GM12878 (cell line): ENCODE data around the gene AVL9. TPM values are rescaled to one million over a fixed set of nuclear protein-coding genes. Genes with fewer than 3 reads are reported as not detected.

Source experiments
- ATAC-seq: fragments of 200-7000 bp; cut with Tn5 transposase; 3 replicates; pipeline ENCODE4 v1.9.1; 2020; ENCODE audit warnings: mild to moderate bottlenecking, moderate library complexity
- BruUV-seq: library from RNA; stranded (reverse); fragments of 400-500 nt; replicated peaks from 2 replicates; lab custom pipeline; 2021; lab: Mats Ljungman, UMichigan
- CTCF ChIA-PET: fragments of 300-600 bp; sonication (Branson Sonifier 250); formaldehyde crosslinking; extraction: SDS; loops from one replicate; lab custom pipeline; 2021; ENCODE audit warnings: inconsistent platforms; lab: Yijun Ruan, JAX
- POLR2A ChIA-PET: fragments of 350-600 bp; formaldehyde crosslinking; extraction: SDS; loops from one replicate; lab custom pipeline; 2021; ENCODE audit warnings: inconsistent platforms; lab: Charles Lee
- RAD21 ChIA-PET: fragments of 300-600 bp; sonication (Branson Sonifier 250); formaldehyde crosslinking; loops from one replicate; lab custom pipeline; 2023; ENCODE audit warnings: antibody characterized with exemption; ENCODE audit not compliant: unreplicated experiment; lab: Charles Lee
- SMC1A ChIA-PET: fragments of 300-600 bp; sonication (Branson Sonifier 250); formaldehyde crosslinking; loops from one replicate; lab custom pipeline; 2023; ENCODE audit not compliant: unreplicated experiment, uncharacterized antibody; lab: Charles Lee
- DNase-seq: peaks from one replicate; pipeline ENCODE4 v3.0.0-alpha.2; 2011; ENCODE audit warnings: low read depth, low spot score
- FAIRE-seq: peaks from 3 replicates; lab custom pipeline; 2011; peaks lifted over from hg19 to GRCh38; lab: Jason Lieb, UNC
- H2AFZ ChIP-seq: 2 replicates; pipeline ENCODE4 v1.6.0; 2011; ENCODE audit warnings: low read depth, low read length, control low read depth; ENCODE audit not compliant: control insufficient read depth
- H3K27ac ChIP-seq: 2 replicates; pipeline ENCODE4 v1.5.1; 2011; ENCODE audit warnings: control low read depth; ENCODE audit not compliant: control insufficient read depth, insufficient read depth
- H3K27me3 ChIP-seq, 2 experiments: replicated peaks in 1 of 2; 2 replicates each; pipeline versions ENCODE4 v1.6.0 to v1.6.1; 2011; ENCODE audit warnings: low read length in 1 of 2; ENCODE audit not compliant: control insufficient read depth in 2 of 2, insufficient read depth in 2 of 2
- H3K36me3 ChIP-seq, 2 experiments: 2 replicates each; pipeline ENCODE4 v1.5.1; 2011; ENCODE audit warnings: low read length in 1 of 2; ENCODE audit not compliant: control insufficient read depth in 2 of 2, insufficient read depth in 2 of 2
- H3K4me1 ChIP-seq: 2 replicates; pipeline ENCODE4 v1.6.1; 2011; ENCODE audit warnings: mild to moderate bottlenecking, low read length, moderate library complexity, mixed read lengths; ENCODE audit not compliant: control insufficient read depth, insufficient read depth
- H3K4me2 ChIP-seq: 2 replicates; pipeline ENCODE4 v1.6.0; 2011; ENCODE audit warnings: control low read depth; ENCODE audit not compliant: control insufficient read depth, insufficient read depth
- H3K4me3 ChIP-seq: fragments of 200-600 bp; sonication (generic); 2 replicates; pipeline ENCODE4 v1.5.1; 2016
- H3K79me2 ChIP-seq: 2 replicates; pipeline ENCODE4 v1.6.0; 2011; ENCODE audit warnings: low read length; ENCODE audit not compliant: control insufficient read depth, insufficient read depth
- H3K9ac ChIP-seq: 2 replicates; pipeline ENCODE4 v1.8.0; 2011; ENCODE audit warnings: low read length, control low read depth, mixed read lengths; ENCODE audit not compliant: control insufficient read depth, insufficient read depth
- H3K9me3 ChIP-seq: replicated peaks from 3 replicates; pipeline ENCODE4 v1.5.1; 2011; ENCODE audit warnings: mild to moderate bottlenecking, low read length; ENCODE audit not compliant: control insufficient read depth, insufficient read depth
- H4K20me1 ChIP-seq: 2 replicates; pipeline ENCODE4 v1.6.0; 2011; ENCODE audit not compliant: control insufficient read depth, insufficient read depth
- CHD1 ChIP-seq: IDR thresholded peaks from 2 replicates; pipeline ENCODE4 v1.6.1; 2012; ENCODE audit warnings: low read depth, low read length, improper control_type of control experiment
- MEF2B ChIP-seq: fragments of 450-650 bp; IDR thresholded peaks from 2 replicates; pipeline ENCODE4 v1.6.1; 2018; ENCODE audit warnings: mild to moderate bottlenecking, moderate library complexity; ENCODE audit not compliant: partially characterized antibody, poor library complexity, severe bottlenecking
- POLR2AphosphoS2 ChIP-seq: IDR thresholded peaks from 2 replicates; pipeline ENCODE4 v1.6.1; 2011; ENCODE audit warnings: low read depth, mild to moderate bottlenecking, low read length, improper control_type of control experiment, moderate library complexity
- POLR2AphosphoS5 ChIP-seq: IDR thresholded peaks from 2 replicates; pipeline ENCODE4 v1.6.1; 2011; ENCODE audit warnings: mild to moderate bottlenecking, low read length, inconsistent platforms
- RAD21 ChIP-seq: IDR thresholded peaks from 2 replicates; pipeline ENCODE4 v1.6.1; 2011; ENCODE audit warnings: mild to moderate bottlenecking, low read depth, low read length, moderate library complexity; ENCODE audit not compliant: insufficient read depth
- RCOR1 ChIP-seq: conservative IDR thresholded peaks from 2 replicates; pipeline ENCODE4 v1.6.1; 2012; ENCODE audit warnings: low read depth, low read length, improper control_type of control experiment
- SMAD5 ChIP-seq: IDR thresholded peaks from 2 replicates; pipeline ENCODE4 v1.6.1; 2016; ENCODE audit warnings: antibody characterized with exemption, low read depth
- SREBF1 ChIP-seq: IDR thresholded peaks from 2 replicates; pipeline ENCODE4 v1.6.1; 2012; ENCODE audit warnings: mild to moderate bottlenecking, low read length
- SUZ12 ChIP-seq: fragments of 200-600 bp; sonication (generic); IDR thresholded peaks from one replicate; pipeline ENCODE4 v1.6.1; 2018; ENCODE audit warnings: antibody characterized with exemption, mild to moderate bottlenecking; ENCODE audit not compliant: unreplicated experiment
- YBX1 ChIP-seq: fragments of 450-650 bp; IDR thresholded peaks from 2 replicates; pipeline ENCODE4 v1.6.1; 2016; ENCODE audit warnings: antibody characterized with exemption
- WGBS: methylation state at CpG from one replicate; pipeline ENCODE4 v1.1.6; 2016; ENCODE audit warnings: low lambda C conversion rate; ENCODE audit not compliant: insufficient replicate concordance, insufficient coverage; ENCODE audit errors: missing lambda C conversion rate; 5-methylcytosine and 5-hydroxymethylcytosine counted together
- in situ Hi-C: fragments of 300-500 bp; cut with MboI; formaldehyde crosslinking; loops from 9 replicates; pipeline ENCODE4 v1.14.3; 2018; ENCODE audit warnings: mixed read lengths
- intact Hi-C: fragments of 100-400 bp; cut with micrococcal nuclease; formaldehyde crosslinking; loops from one replicate; pipeline ENCODE4 v1.14.2; 2022; ENCODE audit not compliant: unreplicated experiment
- polyA plus RNA-seq, 11 experiments: library from polyadenylated mRNA; depleted of rRNA in 4 of 11; unstranded in 6 of 11; stranded (reverse) in 5 of 11; fragments of >200 nt; fragmentation: Nextera tagmentation in 4 of 11; fragmentation: Illumina TruSeq in 1 of 11; extraction: Ambion mirVana in 4 of 11; extraction: Trizol in 1 of 11; gene quantifications; 1 replicate in 1 of 11; 2 replicates in 10 of 11; pipeline versions ENCODE4 v1.2.1 to v1.2.3, GENCODE V29; 2011 to 2016; ENCODE audit warnings: inconsistent platforms in 2 of 11, missing spikeins in 2 of 11, low read depth in 1 of 11
- total RNA-seq, 4 experiments: library from RNA; depleted of rRNA in 3 of 4; stranded (reverse); fragments of >200 nt in 3 of 4; fragmentation: Illumina TruSeq in 1 of 4; extraction: Trizol in 1 of 4; gene quantifications; 2 replicates each; pipeline versions ENCODE4 v1.2.1 to v1.2.3, GENCODE V29; 2013 to 2021
- TF ChIP-seq, protein P1 (sequence below): IDR thresholded peaks from 2 replicates; pipeline ENCODE4 v1.6.1; 2011; ENCODE audit warnings: low read depth, low read length, improper control_type of control experiment, borderline replicate concordance

The AVL9 gene
- total and polyA plus RNA-seq, 10 of the 15 experiments (the other 5 are each of a cell fraction or from before 2014, with no cell fraction given), result 4.5 to 41.6 (median 20.1) TPM

DNA sequence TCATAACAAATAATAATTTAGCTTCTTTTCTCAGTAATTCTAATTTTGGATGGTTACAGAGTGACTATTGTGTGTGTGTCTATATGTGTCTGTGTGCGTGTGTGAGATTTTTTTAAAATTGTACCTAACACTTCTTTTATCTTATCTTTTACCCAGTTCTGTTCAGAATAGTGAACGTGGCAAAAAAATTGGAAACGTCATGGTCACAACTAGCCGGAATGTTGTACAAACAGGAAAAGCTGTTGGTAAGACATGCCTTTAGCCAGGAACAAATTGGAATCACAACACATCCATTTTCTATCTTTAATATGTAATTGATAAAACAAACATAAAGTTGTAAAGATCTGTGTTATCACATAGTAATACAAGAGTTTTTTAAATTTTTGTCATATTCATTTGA lies 85.4 kb downstream of the AVL9 start:
- Histone ChIP-seq H3K4me2 (no peak overlapping the region), H3K9me3 (no peaks in the 10 kb centered on the region), H3K36me3 (peaks cover 4 to 16% of the 10 kb centered on the region in 2 experiments), H3K27me3 (no peaks in the 10 kb centered on the region), H3K79me2 (no peaks in the 10 kb centered on the region), H3K27ac (no peak overlapping the region), H3K4me1 (no peaks in the 10 kb centered on the region), H4K20me1 (no peaks in the 10 kb centered on the region), H3K9ac (no peak overlapping the region), H3K4me3 (no peak overlapping the region), H2AFZ (no peak overlapping the region)
- 79% methylated on average over 4 of the region's 4 CpGs for WGBS
- TF ChIP-seq POLR2AphosphoS5 (no peak), SREBF1 (no peak), SUZ12 (no peak), MEF2B (no peak), RCOR1 (no peak), SMAD5 (no peak), POLR2AphosphoS2 (no peak), RAD21 (no peak), CHD1 (no peak), YBX1 (no peak)
- TF ChIP-seq, protein P1, sequence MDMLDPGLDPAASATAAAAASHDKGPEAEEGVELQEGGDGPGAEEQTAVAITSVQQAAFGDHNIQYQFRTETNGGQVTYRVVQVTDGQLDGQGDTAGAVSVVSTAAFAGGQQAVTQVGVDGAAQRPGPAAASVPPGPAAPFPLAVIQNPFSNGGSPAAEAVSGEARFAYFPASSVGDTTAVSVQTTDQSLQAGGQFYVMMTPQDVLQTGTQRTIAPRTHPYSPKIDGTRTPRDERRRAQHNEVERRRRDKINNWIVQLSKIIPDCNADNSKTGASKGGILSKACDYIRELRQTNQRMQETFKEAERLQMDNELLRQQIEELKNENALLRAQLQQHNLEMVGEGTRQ, result no peak
- intact Hi-C loops, result no loop called here
- FAIRE-seq (no peak), ATAC-seq (no peak), DNase-seq (no peak)
- CTCF ChIA-PET, result no interaction called here
- in situ Hi-C loops, result no loop called here
- BruUV-seq, result no TSS peak
- RAD21 ChIA-PET, result no interaction called here
- POLR2A ChIA-PET, result no interaction called here
- SMC1A ChIA-PET, result interaction anchor here (0.7 kb wide), 1 partner anchor 10 kb away, joined by 3 read pairs; no protein-coding TSS in a partner anchor
